GM19395 (cell line): ENCODE measurements around the gene ZNF134.
A peak's percentile ranks its signal among the peaks of the same experiment; 100 is the strongest.

Source experiments
- ATAC-seq: cut with Tn5 transposase; IDR thresholded peaks from one replicate; pipeline ENCODE4 v1.9.1; 2021; ENCODE audit warnings: mild to moderate bottlenecking, moderate library complexity; ENCODE audit not compliant: unreplicated experiment

Gene ZNF134

GRCh38 chr19:57613941-57614743, at the start of gene ZNF134:
Gene ZNF134 (plus strand): TSS chr19:57614242. CDS start chr19:57619469, 5,227 bp downstream.
- ATAC-seq = peak; percentile 99

- no peak for ATAC-seq
Measured at GRCh38 chr19:57566396-57567265, 47.4 kb upstream of the ZNF134 start.

GRCh38 chr19:57570707-57571106, 43.3 kb upstream of the ZNF134 start:
- ATAC-seq = no peak

GRCh38 chr19:57572415-57572947, 41.6 kb upstream of the ZNF134 start:
- ATAC-seq = no peak

GRCh38 chr19:57576661-57577060, 37.4 kb upstream of the ZNF134 start:
- ATAC-seq = no peak

GRCh38 chr19:57578487-57579205, 35.4 kb upstream of the ZNF134 start, which contains the start of gene ZNF416:
Gene ZNF416 (minus strand): TSS chr19:57578911. CDS start chr19:57578704, 207 bp downstream.
- peak; percentile 96 for ATAC-seq

GRCh38 chr19:57583104-57583520, 30.9 kb upstream of the ZNF134 start:
- ATAC-seq = no peak

GRCh38 chr19:57583521-57584416, 30.3 kb upstream of the ZNF134 start, which contains the start of gene ZIK1:
Gene ZIK1 (plus strand): TSS chr19:57584145. CDS start chr19:57584357, 212 bp downstream.
- ATAC-seq = peak; percentile 83

- ATAC-seq = no peak
Measured at GRCh38 chr19:57587529-57587928, 26.5 kb upstream of the ZNF134 start.

GRCh38 chr19:57599377-57599760, 14.7 kb upstream of the ZNF134 start:
- peak; percentile 31 for ATAC-seq

- peak; percentile 98 for ATAC-seq
Measured at GRCh38 chr19:57599761-57600383, 14.2 kb upstream of the ZNF134 start, which contains the start of gene ZNF530. Gene ZNF530 (plus strand): TSS chr19:57599885. CDS start chr19:57604346, 4,461 bp downstream.

- no peak for ATAC-seq
Measured at GRCh38 chr19:57606931-57607330, 7.1 kb upstream of the ZNF134 start.

- no peak for ATAC-seq
Measured at GRCh38 chr19:57611113-57611512, 2.9 kb upstream of the ZNF134 start.

GRCh38 chr19:57615346-57615745, 1.3 kb downstream of the ZNF134 start:
- ATAC-seq = no peak

- no peak for ATAC-seq
Measured at GRCh38 chr19:57620673-57621348, 6.8 kb downstream of the ZNF134 start.

GRCh38 chr19:57623091-57623490, 9.0 kb downstream of the ZNF134 start:
- ATAC-seq = no peak

GRCh38 chr19:57632987-57633831, 19.2 kb downstream of the ZNF134 start, which contains the start of gene ZNF211:
Gene ZNF211 (plus strand): TSS chr19:57633168. CDS start chr19:57633347, 179 bp downstream.
- peak; percentile 97 for ATAC-seq

GRCh38 chr19:57633832-57634131, 19.7 kb downstream of the ZNF134 start:
- ATAC-seq = no peak
